Neural cell (in vitro differentiated cells): Measurements from ENCODE around the gene HEG1.

Experiments
- CTCF ChIP-seq: fragments of 450-650 bp; IDR thresholded peaks from 2 replicates; pipeline ENCODE4 v1.5.1; 2014; ENCODE audit warnings: antibody characterized with exemption, mild to moderate bottlenecking, moderate library complexity; ENCODE audit not compliant: poor library complexity, severe bottlenecking
- EP300 ChIP-seq: fragments of 450-650 bp; conservative IDR thresholded peaks from 2 replicates; pipeline ENCODE4 v1.6.1; 2014; ENCODE audit warnings: antibody characterized with exemption, mild to moderate bottlenecking, moderate library complexity; ENCODE audit not compliant: poor library complexity, severe bottlenecking
- EZH2 ChIP-seq: fragments of 200-600, 300-800 bp; shearing (Covaris generic), sonication (generic); IDR thresholded peaks from 2 replicates; pipeline ENCODE4 v1.6.1; 2014; ENCODE audit warnings: antibody characterized with exemption, low read length, borderline replicate concordance, mild to moderate bottlenecking; ENCODE audit not compliant: insufficient read depth, poor library complexity, severe bottlenecking
- MXI1 ChIP-seq: fragments of 450-650 bp; conservative IDR thresholded peaks from 2 replicates; pipeline ENCODE4 v1.6.1; 2014; ENCODE audit warnings: antibody characterized with exemption, mild to moderate bottlenecking; ENCODE audit not compliant: poor library complexity, severe bottlenecking
- POLR2AphosphoS5 ChIP-seq: IDR thresholded peaks from 2 replicates; pipeline ENCODE4 v1.6.1; 2012
- RAD21 ChIP-seq: fragments of 450-650 bp; conservative IDR thresholded peaks from 2 replicates; pipeline ENCODE4 v1.6.1; 2014; ENCODE audit warnings: antibody characterized with exemption, mild to moderate bottlenecking, moderate library complexity
- REST ChIP-seq: IDR thresholded peaks from 2 replicates; pipeline ENCODE4 v1.6.1; 2012; ENCODE audit warnings: borderline replicate concordance
- SMC3 ChIP-seq: fragments of 450-650 bp; conservative IDR thresholded peaks from 2 replicates; pipeline ENCODE4 v1.6.1; 2014; ENCODE audit warnings: antibody characterized with exemption, mild to moderate bottlenecking, moderate library complexity; ENCODE audit not compliant: poor library complexity
- TAF1 ChIP-seq: IDR thresholded peaks from 2 replicates; pipeline ENCODE4 v1.6.1; 2012; ENCODE audit warnings: low read depth

GRCh38 chr3:125090649-125091048 is 34.9 kb upstream of the HEG1 start:
- TF ChIP-seq POLR2AphosphoS5 (no peak), CTCF (no peak), RAD21 (no peak), SMC3 (no peak), EP300 (no peak), EZH2 (no peak), MXI1 (no peak), REST (no peak), TAF1 (no peak)
